ENCODE results near the gene BRME1. TPM values are rescaled to one million over a fixed set of nuclear protein-coding genes. Genes with fewer than 3 reads are reported as not detected.

Gene BRME1
- total and polyA plus RNA-seq, 2 of the 13 experiments (the other 11 are each of a cell fraction or from before 2014, with no cell fraction given) = 0.74 to 1.5 TPM

DNA sequence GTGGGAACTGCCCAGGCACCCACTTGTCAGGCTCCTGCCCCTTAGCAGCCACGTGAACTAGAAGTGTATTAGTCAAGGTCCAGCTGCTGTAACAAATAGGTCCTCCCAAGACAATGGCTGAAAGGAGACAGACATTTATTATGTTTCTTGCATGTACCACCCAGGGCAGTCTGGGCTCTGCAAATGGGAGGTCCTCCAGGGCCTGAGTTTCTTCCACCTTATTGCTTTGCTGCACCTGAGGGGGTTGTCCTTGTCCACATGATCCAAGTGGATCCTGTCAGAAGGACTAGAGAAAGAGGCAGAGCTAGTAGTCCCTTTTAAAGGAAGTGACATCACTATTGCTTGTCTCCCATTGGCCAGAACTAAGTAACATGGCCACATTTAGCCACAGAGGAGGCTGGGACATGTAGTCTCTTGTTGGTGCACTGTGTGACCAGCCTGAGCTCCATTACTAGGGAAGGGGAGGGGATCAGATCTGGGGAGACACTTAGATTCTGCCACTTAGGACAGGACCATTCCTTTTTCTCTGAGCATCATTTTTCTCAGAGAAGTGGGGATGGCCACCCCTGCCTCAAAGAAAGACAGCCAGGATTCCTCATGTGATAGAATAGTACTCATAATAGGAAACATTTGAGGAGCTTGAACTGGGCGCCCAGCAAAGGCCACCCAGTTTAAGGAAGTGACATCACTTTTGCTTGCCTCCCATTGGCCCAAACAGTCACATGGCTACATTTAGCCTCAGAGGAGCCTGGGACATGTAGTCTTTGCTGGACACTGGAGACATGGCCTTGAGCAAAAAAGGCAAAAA, 15.2 kb upstream of the BRME1 start (continued):
- TF ChIP-seq CREB1 (IDR thresholded peaks at IDR 0.05) (no peak), CREB1 (CRISPR knock-in tag; IDR thresholded peaks at IDR 0.05) (peak; percentile 88), ARHGAP35 (CRISPR knock-in tag; IDR thresholded peaks at IDR 0.05; ENCODE audit: borderline replicate concordance) (no peak), SUZ12 (IDR thresholded peaks at IDR 0.05; ENCODE audit: low read depth, low read length) (peak; percentile 26; the same call in 1 of the 2 replicates), NFKBIZ (CRISPR knock-in tag; IDR thresholded peaks at IDR 0.05) (no peak), SP4 (CRISPR knock-in tag; IDR thresholded peaks at IDR 0.05) (no peak), FOXM1 (CRISPR knock-in tag; IDR thresholded peaks at IDR 0.05) (no peak), ATF1 (CRISPR knock-in tag; IDR thresholded peaks at IDR 0.05) (peak; percentile 59), ZNF33B (CRISPR knock-in tag; IDR thresholded peaks at IDR 0.05) (no peak), MTF1 (CRISPR knock-in tag; IDR thresholded peaks at IDR 0.05) (no peak), MXI1 (IDR thresholded peaks at IDR 0.05; ENCODE audit: borderline replicate concordance, low read depth, low read length) (no peak), TGIF2 (CRISPR knock-in tag; IDR thresholded peaks at IDR 0.05) (no peak), CREM (IDR thresholded peaks at IDR 0.05) (peak; percentile 79), CREM (CRISPR knock-in tag; IDR thresholded peaks at IDR 0.05) (no peak), NFYB (CRISPR knock-in tag; IDR thresholded peaks at IDR 0.05) (peak; percentile 73), MTA1 (CRISPR knock-in tag; IDR thresholded peaks at IDR 0.05; ENCODE audit: borderline replicate concordance) (no peak), ZNF83 (CRISPR knock-in tag; IDR thresholded peaks at IDR 0.05; ENCODE audit: borderline replicate concordance) (no peak)
- TF ChIP-seq, protein P1, sequence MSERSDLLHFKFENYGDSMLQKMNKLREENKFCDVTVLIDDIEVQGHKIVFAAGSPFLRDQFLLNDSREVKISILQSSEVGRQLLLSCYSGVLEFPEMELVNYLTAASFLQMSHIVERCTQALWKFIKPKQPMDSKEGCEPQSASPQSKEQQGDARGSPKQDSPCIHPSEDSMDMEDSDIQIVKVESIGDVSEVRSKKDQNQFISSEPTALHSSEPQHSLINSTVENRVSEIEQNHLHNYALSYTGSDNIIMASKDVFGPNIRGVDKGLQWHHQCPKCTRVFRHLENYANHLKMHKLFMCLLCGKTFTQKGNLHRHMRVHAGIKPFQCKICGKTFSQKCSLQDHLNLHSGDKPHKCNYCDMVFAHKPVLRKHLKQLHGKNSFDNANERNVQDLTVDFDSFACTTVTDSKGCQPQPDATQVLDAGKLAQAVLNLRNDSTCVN (CRISPR knock-in tag; IDR thresholded peaks at IDR 0.05; ENCODE audit: borderline replicate concordance) = no peak
- TF ChIP-seq, protein P2, sequence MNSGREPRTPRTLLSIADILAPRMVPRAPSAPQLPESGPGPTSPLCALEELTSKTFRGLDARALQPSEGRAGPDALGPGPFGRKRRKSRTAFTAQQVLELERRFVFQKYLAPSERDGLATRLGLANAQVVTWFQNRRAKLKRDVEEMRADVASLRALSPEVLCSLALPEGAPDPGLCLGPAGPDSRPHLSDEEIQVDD (CRISPR knock-in tag; IDR thresholded peaks at IDR 0.05; ENCODE audit: borderline replicate concordance) = no peak
- TF ChIP-seq, protein P3, sequence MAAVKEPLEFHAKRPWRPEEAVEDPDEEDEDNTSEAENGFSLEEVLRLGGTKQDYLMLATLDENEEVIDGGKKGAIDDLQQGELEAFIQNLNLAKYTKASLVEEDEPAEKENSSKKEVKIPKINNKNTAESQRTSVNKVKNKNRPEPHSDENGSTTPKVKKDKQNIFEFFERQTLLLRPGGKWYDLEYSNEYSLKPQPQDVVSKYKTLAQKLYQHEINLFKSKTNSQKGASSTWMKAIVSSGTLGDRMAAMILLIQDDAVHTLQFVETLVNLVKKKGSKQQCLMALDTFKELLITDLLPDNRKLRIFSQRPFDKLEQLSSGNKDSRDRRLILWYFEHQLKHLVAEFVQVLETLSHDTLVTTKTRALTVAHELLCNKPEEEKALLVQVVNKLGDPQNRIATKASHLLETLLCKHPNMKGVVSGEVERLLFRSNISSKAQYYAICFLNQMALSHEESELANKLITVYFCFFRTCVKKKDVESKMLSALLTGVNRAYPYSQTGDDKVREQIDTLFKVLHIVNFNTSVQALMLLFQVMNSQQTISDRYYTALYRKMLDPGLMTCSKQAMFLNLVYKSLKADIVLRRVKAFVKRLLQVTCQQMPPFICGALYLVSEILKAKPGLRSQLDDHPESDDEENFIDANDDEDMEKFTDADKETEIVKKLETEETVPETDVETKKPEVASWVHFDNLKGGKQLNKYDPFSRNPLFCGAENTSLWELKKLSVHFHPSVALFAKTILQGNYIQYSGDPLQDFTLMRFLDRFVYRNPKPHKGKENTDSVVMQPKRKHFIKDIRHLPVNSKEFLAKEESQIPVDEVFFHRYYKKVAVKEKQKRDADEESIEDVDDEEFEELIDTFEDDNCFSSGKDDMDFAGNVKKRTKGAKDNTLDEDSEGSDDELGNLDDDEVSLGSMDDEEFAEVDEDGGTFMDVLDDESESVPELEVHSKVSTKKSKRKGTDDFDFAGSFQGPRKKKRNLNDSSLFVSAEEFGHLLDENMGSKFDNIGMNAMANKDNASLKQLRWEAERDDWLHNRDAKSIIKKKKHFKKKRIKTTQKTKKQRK (IDR thresholded peaks at IDR 0.05; ENCODE audit: low read length) = no peak
- TF ChIP-seq, protein P4, sequence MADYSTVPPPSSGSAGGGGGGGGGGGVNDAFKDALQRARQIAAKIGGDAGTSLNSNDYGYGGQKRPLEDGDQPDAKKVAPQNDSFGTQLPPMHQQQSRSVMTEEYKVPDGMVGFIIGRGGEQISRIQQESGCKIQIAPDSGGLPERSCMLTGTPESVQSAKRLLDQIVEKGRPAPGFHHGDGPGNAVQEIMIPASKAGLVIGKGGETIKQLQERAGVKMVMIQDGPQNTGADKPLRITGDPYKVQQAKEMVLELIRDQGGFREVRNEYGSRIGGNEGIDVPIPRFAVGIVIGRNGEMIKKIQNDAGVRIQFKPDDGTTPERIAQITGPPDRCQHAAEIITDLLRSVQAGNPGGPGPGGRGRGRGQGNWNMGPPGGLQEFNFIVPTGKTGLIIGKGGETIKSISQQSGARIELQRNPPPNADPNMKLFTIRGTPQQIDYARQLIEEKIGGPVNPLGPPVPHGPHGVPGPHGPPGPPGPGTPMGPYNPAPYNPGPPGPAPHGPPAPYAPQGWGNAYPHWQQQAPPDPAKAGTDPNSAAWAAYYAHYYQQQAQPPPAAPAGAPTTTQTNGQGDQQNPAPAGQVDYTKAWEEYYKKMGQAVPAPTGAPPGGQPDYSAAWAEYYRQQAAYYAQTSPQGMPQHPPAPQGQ (CRISPR knock-in tag; IDR thresholded peaks at IDR 0.05; ENCODE audit: borderline replicate concordance) = no peak
- TF ChIP-seq, protein P5, sequence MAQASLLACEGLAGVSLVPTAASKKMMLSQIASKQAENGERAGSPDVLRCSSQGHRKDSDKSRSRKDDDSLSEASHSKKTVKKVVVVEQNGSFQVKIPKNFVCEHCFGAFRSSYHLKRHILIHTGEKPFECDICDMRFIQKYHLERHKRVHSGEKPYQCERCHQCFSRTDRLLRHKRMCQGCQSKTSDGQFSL (CRISPR knock-in tag; IDR thresholded peaks at IDR 0.05) = no peak
